K562 (cell line): ENCODE measurements around the gene APOC1. TPM values are rescaled to one million over a fixed set of nuclear protein-coding genes. Genes with fewer than 3 reads are reported as not detected.
A peak's percentile ranks its signal among the peaks of the same experiment; 100 is the strongest.

Experiments
- CBX5 ChIP-seq: IDR thresholded peaks from 2 replicates; pipeline ENCODE4 v1.6.1; 2014; ENCODE audit warnings: low read depth, borderline replicate concordance
- CGGBP1 ChIP-seq: fragments of 250-450 bp; sonication (Bioruptor Pico); IDR thresholded peaks from 2 replicates; pipeline ENCODE4 v1.9.0; 2021; ENCODE audit warnings: mild to moderate bottlenecking
- CREB1 ChIP-seq, 2 experiments: sonication (generic) in 1 of 2; formaldehyde crosslinking in 1 of 2; IDR thresholded peaks; 2 replicates each; pipeline versions ENCODE4 v1.6.1 to v1.8.0; 2012 to 2022; ENCODE audit warnings: inconsistent platforms in 1 of 2, mild to moderate bottlenecking in 1 of 2, missing genetic modification reagents in 1 of 2, moderate library complexity in 1 of 2
- ETS2 ChIP-seq: IDR thresholded peaks from 2 replicates; pipeline ENCODE4 v1.6.1; 2016; ENCODE audit warnings: borderline replicate concordance, missing genetic modification characterization, mild to moderate bottlenecking, moderate library complexity, missing compliant biosample characterization; ENCODE audit not compliant: poor library complexity, severe bottlenecking
- ETV5 ChIP-seq: sonication (generic); formaldehyde crosslinking; IDR thresholded peaks from 2 replicates; pipeline ENCODE4 v1.4.0; 2020; ENCODE audit warnings: low read depth, mild to moderate bottlenecking, missing genetic modification reagents
- KDM1A ChIP-seq, 2 experiments: fragments of 450-650 bp; IDR thresholded peaks; 2 replicates each; pipeline ENCODE4 v1.6.1; 2016; ENCODE audit warnings: mild to moderate bottlenecking in 2 of 2
- NBN ChIP-seq: fragments of 450-650 bp; IDR thresholded peaks from 2 replicates; pipeline ENCODE4 v1.6.1; 2016; ENCODE audit warnings: low read depth, mild to moderate bottlenecking
- NFE2L1 ChIP-seq: fragments of 450-650 bp; IDR thresholded peaks from 2 replicates; pipeline ENCODE4 v1.6.1; 2016; ENCODE audit warnings: missing genetic modification characterization, low read depth, mild to moderate bottlenecking, missing compliant biosample characterization, moderate library complexity, borderline replicate concordance
- POLR2AphosphoS2 ChIP-seq: IDR thresholded peaks from 2 replicates; pipeline ENCODE4 v1.6.1; 2012; ENCODE audit warnings: low read length, improper control_type of control experiment
- PTTG1 ChIP-seq: fragments of 450-650 bp; IDR thresholded peaks from 2 replicates; pipeline ENCODE4 v1.6.1; 2016; ENCODE audit warnings: low read depth, mild to moderate bottlenecking, missing genetic modification characterization, missing compliant biosample characterization
- RBM25 ChIP-seq: fragments of 200-400 bp; formaldehyde crosslinking; IDR thresholded peaks from 2 replicates; pipeline ENCODE4 v1.6.1; 2018; ENCODE audit warnings: low read length, low read depth, moderate library complexity; ENCODE audit not compliant: severe bottlenecking
- TBL1XR1 ChIP-seq, 2 experiments: IDR thresholded peaks; 2 replicates each; pipeline ENCODE4 v1.6.1; 2012; ENCODE audit warnings: improper control_type of control experiment in 2 of 2, low read length in 2 of 2, mild to moderate bottlenecking in 1 of 2
- TEAD1 ChIP-seq, 2 experiments: fragments of 450-650 bp in 1 of 2; sonication (generic) in 1 of 2; formaldehyde crosslinking; IDR thresholded peaks; 2 replicates each; pipeline versions ENCODE4 v1.4.0 to v1.8.0; 2020 to 2022; ENCODE audit warnings: mild to moderate bottlenecking in 2 of 2, missing genetic modification reagents in 1 of 2
- ZFP36 ChIP-seq: fragments of 150-350 bp; IDR thresholded peaks from 2 replicates; pipeline ENCODE4 v1.6.1; 2018; ENCODE audit warnings: low read length, low read depth; ENCODE audit not compliant: partially characterized antibody
- ZFPM2 ChIP-seq: fragments of 250-450 bp; sonication (Bioruptor Pico); IDR thresholded peaks from 2 replicates; pipeline ENCODE4 v1.5.1; 2022; ENCODE audit warnings: mild to moderate bottlenecking
- ZNF24 ChIP-seq: fragments of 450-650 bp; IDR thresholded peaks from 2 replicates; pipeline ENCODE4 v1.6.1; 2016
- polyA plus RNA-seq, 8 experiments: library from polyadenylated mRNA; depleted of rRNA in 4 of 8; stranded (reverse) in 5 of 8; unstranded in 3 of 8; fragments of >200 nt; fragmentation: Nextera tagmentation in 2 of 8; fragmentation: Illumina TruSeq in 1 of 8; extraction: Ambion mirVana in 2 of 8; extraction: Trizol in 1 of 8; gene quantifications; 2 replicates each; pipeline versions ENCODE4 v1.2.1 to v1.2.3, GENCODE V29; 2011 to 2014; ENCODE audit warnings: inconsistent platforms in 1 of 8, missing spikeins in 1 of 8
- total RNA-seq, 7 experiments: library from RNA; depleted of rRNA in 6 of 7; stranded (reverse); fragments of >200 nt in 6 of 7; fragmentation: Illumina TruSeq in 2 of 7; extraction: Trizol in 2 of 7; gene quantifications; 2 replicates each; pipeline versions ENCODE4 v1.2.1 to v1.2.3, GENCODE V29; 2011 to 2021; ENCODE audit warnings: low replicate concordance in 1 of 7
- TF ChIP-seq, protein P1 (sequence below): fragments of 450-650 bp; formaldehyde crosslinking; conservative IDR thresholded peaks from 2 replicates; pipeline ENCODE4 v1.4.0; 2022; ENCODE audit warnings: mild to moderate bottlenecking, missing genetic modification characterization
- TF ChIP-seq, protein P2 (sequence below): fragments of 250-450 bp; sonication (Bioruptor Pico); IDR thresholded peaks from 2 replicates; pipeline ENCODE4 v1.8.0; 2022; ENCODE audit warnings: inconsistent platforms
- TF ChIP-seq, protein P3 (sequence below): fragments of 450-650 bp; IDR thresholded peaks from 2 replicates; pipeline ENCODE4 v1.6.1; 2018; ENCODE audit not compliant: partially characterized antibody

The APOC1 gene
- total and polyA plus RNA-seq, 9 of the 15 experiments (the other 6 are each of a cell fraction or from before 2014, with no cell fraction given) = 115 to 408 (median 220) TPM

DNA sequence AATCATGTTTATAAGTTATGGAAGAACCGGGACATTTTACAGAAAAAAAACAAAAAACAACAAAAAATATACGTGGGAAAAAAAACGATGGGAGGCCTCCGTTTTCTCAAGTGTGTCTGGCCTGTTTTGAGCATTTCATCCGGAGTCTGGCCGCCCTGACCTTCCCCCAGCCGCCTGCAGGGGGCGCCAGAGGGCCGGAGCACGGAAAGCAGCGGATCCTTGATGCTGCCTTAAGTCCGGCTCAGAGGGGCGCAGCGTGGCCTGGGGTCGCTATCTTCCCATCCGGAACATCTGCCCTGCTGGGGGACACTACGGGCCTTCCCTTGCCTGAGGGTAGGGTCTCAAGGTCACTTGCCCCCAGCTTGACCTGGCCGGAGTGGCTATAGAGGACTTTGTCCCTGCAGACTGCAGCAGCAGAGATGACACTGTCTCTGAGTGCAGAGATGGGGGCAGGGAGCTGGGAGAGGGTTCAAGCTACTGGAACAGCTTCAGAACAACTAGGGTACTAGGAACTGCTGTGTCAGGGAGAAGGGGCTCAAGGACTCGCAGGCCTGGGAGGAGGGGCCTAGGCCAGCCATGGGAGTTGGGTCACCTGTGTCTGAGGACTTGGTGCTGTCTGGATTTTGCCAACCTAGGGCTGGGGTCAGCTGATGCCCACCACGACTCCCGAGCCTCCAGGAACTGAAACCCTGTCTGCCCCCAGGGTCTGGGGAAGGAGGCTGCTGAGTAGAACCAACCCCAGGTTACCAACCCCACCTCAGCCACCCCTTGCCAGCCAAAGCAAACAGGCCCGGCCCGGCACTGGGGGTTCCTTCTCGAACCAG lies 10.6 kb upstream of the APOC1 start (continued):
- TF ChIP-seq RBM25 (no peak), TEAD1 (CRISPR knock-in tag; IDR thresholded peaks at IDR 0.05) (no peak), ZFPM2 (CRISPR knock-in tag) (no peak), CGGBP1 (CRISPR knock-in tag) (no peak), KDM1A (IDR thresholded peaks at IDR 0.05) (no peak), ETS2 (tag) (no peak), PTTG1 (tag) (no peak), POLR2AphosphoS2 (no peak; the same call in none of the 2 replicates), CBX5 (no peak), CREB1 (IDR thresholded peaks at IDR 0.05) (no peak), CREB1 (CRISPR knock-in tag; IDR thresholded peaks at IDR 0.05) (peak; percentile 43; the same call in 1 of the 2 replicates), NBN (peak; percentile 66; the same call in 1 of the 2 replicates), ZFP36 (no peak), TBL1XR1 (IDR thresholded peaks at IDR 0.05; ENCODE audit: low read length in 2 of 2) (0 out of 4 replicates have a peak, but pooled peaks of 1 of the 2 experiments have one; percentile 35), ETV5 (CRISPR knock-in tag) (no peak; the same call in 1 of the 2 replicates), ZNF24 (no peak), NFE2L1 (tag) (no peak)
- TF ChIP-seq, protein P1, sequence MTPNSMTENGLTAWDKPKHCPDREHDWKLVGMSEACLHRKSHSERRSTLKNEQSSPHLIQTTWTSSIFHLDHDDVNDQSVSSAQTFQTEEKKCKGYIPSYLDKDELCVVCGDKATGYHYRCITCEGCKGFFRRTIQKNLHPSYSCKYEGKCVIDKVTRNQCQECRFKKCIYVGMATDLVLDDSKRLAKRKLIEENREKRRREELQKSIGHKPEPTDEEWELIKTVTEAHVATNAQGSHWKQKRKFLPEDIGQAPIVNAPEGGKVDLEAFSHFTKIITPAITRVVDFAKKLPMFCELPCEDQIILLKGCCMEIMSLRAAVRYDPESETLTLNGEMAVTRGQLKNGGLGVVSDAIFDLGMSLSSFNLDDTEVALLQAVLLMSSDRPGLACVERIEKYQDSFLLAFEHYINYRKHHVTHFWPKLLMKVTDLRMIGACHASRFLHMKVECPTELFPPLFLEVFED (CRISPR knock-in tag) = no peak
- TF ChIP-seq, protein P2, sequence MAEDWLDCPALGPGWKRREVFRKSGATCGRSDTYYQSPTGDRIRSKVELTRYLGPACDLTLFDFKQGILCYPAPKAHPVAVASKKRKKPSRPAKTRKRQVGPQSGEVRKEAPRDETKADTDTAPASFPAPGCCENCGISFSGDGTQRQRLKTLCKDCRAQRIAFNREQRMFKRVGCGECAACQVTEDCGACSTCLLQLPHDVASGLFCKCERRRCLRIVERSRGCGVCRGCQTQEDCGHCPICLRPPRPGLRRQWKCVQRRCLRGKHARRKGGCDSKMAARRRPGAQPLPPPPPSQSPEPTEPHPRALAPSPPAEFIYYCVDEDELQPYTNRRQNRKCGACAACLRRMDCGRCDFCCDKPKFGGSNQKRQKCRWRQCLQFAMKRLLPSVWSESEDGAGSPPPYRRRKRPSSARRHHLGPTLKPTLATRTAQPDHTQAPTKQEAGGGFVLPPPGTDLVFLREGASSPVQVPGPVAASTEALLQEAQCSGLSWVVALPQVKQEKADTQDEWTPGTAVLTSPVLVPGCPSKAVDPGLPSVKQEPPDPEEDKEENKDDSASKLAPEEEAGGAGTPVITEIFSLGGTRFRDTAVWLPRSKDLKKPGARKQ (CRISPR knock-in tag) = no peak
- TF ChIP-seq, protein P3, sequence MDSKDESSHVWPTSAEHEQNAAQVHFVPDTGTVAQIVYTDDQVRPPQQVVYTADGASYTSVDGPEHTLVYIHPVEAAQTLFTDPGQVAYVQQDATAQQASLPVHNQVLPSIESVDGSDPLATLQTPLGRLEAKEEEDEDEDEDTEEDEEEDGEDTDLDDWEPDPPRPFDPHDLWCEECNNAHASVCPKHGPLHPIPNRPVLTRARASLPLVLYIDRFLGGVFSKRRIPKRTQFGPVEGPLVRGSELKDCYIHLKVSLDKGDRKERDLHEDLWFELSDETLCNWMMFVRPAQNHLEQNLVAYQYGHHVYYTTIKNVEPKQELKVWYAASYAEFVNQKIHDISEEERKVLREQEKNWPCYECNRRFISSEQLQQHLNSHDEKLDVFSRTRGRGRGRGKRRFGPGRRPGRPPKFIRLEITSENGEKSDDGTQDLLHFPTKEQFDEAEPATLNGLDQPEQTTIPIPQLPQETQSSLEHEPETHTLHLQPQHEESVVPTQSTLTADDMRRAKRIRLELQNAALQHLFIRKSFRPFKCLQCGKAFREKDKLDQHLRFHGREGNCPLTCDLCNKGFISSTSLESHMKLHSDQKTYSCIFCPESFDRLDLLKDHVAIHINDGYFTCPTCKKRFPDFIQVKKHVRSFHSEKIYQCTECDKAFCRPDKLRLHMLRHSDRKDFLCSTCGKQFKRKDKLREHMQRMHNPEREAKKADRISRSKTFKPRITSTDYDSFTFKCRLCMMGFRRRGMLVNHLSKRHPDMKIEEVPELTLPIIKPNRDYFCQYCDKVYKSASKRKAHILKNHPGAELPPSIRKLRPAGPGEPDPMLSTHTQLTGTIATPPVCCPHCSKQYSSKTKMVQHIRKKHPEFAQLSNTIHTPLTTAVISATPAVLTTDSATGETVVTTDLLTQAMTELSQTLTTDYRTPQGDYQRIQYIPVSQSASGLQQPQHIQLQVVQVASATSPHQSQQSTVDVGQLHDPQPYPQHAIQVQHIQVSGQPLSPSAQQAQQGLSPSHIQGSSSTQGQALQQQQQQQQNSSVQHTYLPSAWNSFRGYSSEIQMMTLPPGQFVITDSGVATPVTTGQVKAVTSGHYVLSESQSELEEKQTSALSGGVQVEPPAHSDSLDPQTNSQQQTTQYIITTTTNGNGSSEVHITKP = no peak
